Endodermal cell (in vitro differentiated cells): ENCODE measurements around the gene OSR1. TPM values are rescaled to one million over a fixed set of nuclear protein-coding genes. Genes with fewer than 3 reads are reported as not detected.

ENCODE experiments used
- DNase-seq: peaks from one replicate; pipeline ENCODE4 v3.0.0-alpha.2; 2017
- H3K27ac ChIP-seq: 2 replicates; pipeline ENCODE4 v1.5.1; 2013; ENCODE audit warnings: mild to moderate bottlenecking, low read depth, low read length, moderate library complexity
- H3K27me3 ChIP-seq: 2 replicates; pipeline ENCODE4 v1.6.1; 2013; ENCODE audit warnings: mild to moderate bottlenecking, low read length, moderate library complexity; ENCODE audit not compliant: insufficient read depth, control insufficient read depth, poor library complexity, severe bottlenecking
- H3K36me3 ChIP-seq: 2 replicates; pipeline ENCODE4 v1.7.0; 2013; ENCODE audit warnings: mild to moderate bottlenecking, low read length, moderate library complexity; ENCODE audit not compliant: control insufficient read depth, insufficient read depth
- H3K4me1 ChIP-seq: one replicate; pipeline ENCODE4 v1.7.0; 2013; ENCODE audit warnings: low read length; ENCODE audit not compliant: control insufficient read depth, insufficient read depth
- H3K4me3 ChIP-seq: 2 replicates; pipeline ENCODE4 v1.5.1; 2013; ENCODE audit warnings: mild to moderate bottlenecking, low read length, moderate library complexity
- H3K9ac ChIP-seq: 2 replicates; pipeline ENCODE4 v1.6.1; 2013; ENCODE audit warnings: mild to moderate bottlenecking, low read length, moderate library complexity; ENCODE audit not compliant: poor library complexity, severe bottlenecking; ENCODE audit errors: extremely low read depth
- H3K9me3 ChIP-seq: 2 replicates; pipeline ENCODE4 v1.6.1; 2013; ENCODE audit warnings: mild to moderate bottlenecking, low read length, moderate library complexity; ENCODE audit not compliant: control insufficient read depth
- H3K27ac Mint-ChIP-seq: 2 replicates; pipeline ENCODE4 v1.8.0; 2020; ENCODE audit warnings: mixed read lengths
- H3K27me3 Mint-ChIP-seq: 2 replicates; pipeline ENCODE4 v1.8.0; 2021; ENCODE audit warnings: mild to moderate bottlenecking, mixed read lengths; ENCODE audit not compliant: insufficient read depth
- H3K36me3 Mint-ChIP-seq: 2 replicates; pipeline ENCODE4 v1.8.0; 2020; ENCODE audit warnings: low read depth, mixed read lengths
- H3K4me1 Mint-ChIP-seq: 2 replicates; pipeline ENCODE4 v1.8.0; 2020; ENCODE audit warnings: mixed read lengths
- H3K4me3 Mint-ChIP-seq: 2 replicates; pipeline ENCODE4 v1.8.0; 2020; ENCODE audit warnings: mild to moderate bottlenecking, moderate library complexity, mixed read lengths
- H3K9me3 Mint-ChIP-seq: 2 replicates; pipeline ENCODE4 v1.8.0; 2020; ENCODE audit warnings: mild to moderate bottlenecking, mixed read lengths
- WGBS, 2 experiments: methylation state at CpG; one replicate each; pipeline versions ENCODE4 v1.1.5 to v1.1.7; 2013; ENCODE audit warnings: missing lambda C conversion rate in 2 of 2, mixed read lengths in 1 of 2; ENCODE audit not compliant: insufficient coverage in 1 of 2, insufficient read length in 1 of 2; 5-methylcytosine and 5-hydroxymethylcytosine counted together
- total RNA-seq, 2 donors: library from RNA; stranded (reverse); fragmentation: NEBNext Ultra II Directional in 1 of 2; extraction: Animal tissue kit (Norgen Biotek cat#: 25700) in 1 of 2; gene quantifications; 2 replicates in 1 of 2; 3 replicates in 1 of 2; pipeline ENCODE4 v1.2.1, GENCODE V29; 2021
- TF ChIP-seq, protein P1 (sequence below): fragments of 200-600 bp; sonication (generic); conservative IDR thresholded peaks from 2 replicates; pipeline ENCODE4 v1.5.0; 2021; ENCODE audit warnings: antibody characterized with exemption, mild to moderate bottlenecking

Gene OSR1
- total RNA-seq, 2 donors from 2014 or later = not detected

DNA sequence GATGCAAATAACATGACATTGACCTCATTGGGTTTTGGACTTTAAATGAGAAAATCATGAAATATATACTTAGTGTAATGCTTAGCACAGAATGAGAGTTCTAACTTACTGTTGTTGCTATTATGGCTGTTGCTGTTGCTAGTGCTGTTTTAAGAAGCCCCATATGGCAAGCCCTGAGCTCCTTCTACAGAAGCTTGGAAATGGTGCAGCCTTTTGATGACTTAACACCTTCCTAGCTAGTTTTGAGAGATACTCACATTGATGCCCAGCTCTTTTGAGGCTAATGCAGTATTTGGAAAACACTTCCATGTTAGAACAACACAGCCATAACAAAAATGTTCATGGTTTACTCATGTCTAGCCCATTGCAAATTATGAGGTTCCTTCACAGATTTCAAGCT lies 30.9 kb downstream of the OSR1 start:
- no peak overlapping the region for H3K4me3 ChIP-seq

DNA sequence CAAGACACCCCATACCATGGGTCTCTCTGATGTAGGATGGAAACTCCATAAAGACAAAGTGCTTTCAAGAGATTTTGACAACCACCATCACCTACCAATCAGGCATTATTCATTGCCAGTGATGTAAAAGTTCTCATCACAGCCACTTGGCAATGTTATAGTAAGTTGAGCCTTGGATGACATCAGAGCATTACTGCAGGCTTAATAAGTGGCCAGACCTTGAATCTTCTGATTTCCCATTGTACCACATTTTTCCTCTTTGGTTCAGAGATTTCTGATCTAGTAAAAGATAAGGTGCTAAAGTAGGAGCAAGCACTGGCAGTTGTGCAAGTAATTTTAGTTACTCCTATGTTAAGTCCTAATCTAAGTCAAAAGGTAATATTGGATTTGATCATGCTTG lies 36.5 kb downstream of the OSR1 start:
- H3K4me1 ChIP-seq = no peaks in the 10 kb centered on the region
- H3K27ac ChIP-seq = no peak overlapping the region
- H3K27me3 Mint-ChIP-seq = peaks cover 3% of the 10 kb centered on the region
- H3K27ac Mint-ChIP-seq = no peak overlapping the region
- TF ChIP-seq, protein P1, sequence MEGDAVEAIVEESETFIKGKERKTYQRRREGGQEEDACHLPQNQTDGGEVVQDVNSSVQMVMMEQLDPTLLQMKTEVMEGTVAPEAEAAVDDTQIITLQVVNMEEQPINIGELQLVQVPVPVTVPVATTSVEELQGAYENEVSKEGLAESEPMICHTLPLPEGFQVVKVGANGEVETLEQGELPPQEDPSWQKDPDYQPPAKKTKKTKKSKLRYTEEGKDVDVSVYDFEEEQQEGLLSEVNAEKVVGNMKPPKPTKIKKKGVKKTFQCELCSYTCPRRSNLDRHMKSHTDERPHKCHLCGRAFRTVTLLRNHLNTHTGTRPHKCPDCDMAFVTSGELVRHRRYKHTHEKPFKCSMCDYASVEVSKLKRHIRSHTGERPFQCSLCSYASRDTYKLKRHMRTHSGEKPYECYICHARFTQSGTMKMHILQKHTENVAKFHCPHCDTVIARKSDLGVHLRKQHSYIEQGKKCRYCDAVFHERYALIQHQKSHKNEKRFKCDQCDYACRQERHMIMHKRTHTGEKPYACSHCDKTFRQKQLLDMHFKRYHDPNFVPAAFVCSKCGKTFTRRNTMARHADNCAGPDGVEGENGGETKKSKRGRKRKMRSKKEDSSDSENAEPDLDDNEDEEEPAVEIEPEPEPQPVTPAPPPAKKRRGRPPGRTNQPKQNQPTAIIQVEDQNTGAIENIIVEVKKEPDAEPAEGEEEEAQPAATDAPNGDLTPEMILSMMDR = no peak
- H3K27me3 ChIP-seq = no peaks in the 10 kb centered on the region
- H3K4me3 Mint-ChIP-seq = no peak overlapping the region
- H3K9ac ChIP-seq = no peak overlapping the region
- H3K9me3 Mint-ChIP-seq = peaks cover 4% of the 10 kb centered on the region
- peaks cover 2% of the 10 kb centered on the region for H3K4me1 Mint-ChIP-seq
- no peaks in the 10 kb centered on the region for H3K36me3 Mint-ChIP-seq
- no peak for DNase-seq
- no peaks in the 10 kb centered on the region for H3K9me3 ChIP-seq
- H3K4me3 ChIP-seq = no peak overlapping the region
- no peaks in the 10 kb centered on the region for H3K36me3 ChIP-seq

More for the DNA sequence above, 30.9 kb downstream of the OSR1 start:
- no peaks in the 10 kb centered on the region for H3K4me1 ChIP-seq
- DNase-seq = no peak
- no peak overlapping the region for H3K9ac ChIP-seq
- Mint-ChIP-seq H3K4me3 (no peak overlapping the region), H3K27ac (no peak overlapping the region), H3K27me3 (peaks cover 12% of the 10 kb centered on the region), H3K4me1 (peaks cover 7% of the 10 kb centered on the region), H3K9me3 (no peaks in the 10 kb centered on the region), H3K36me3 (no peaks in the 10 kb centered on the region)
- TF ChIP-seq, protein P1 = no peak
- H3K9me3 ChIP-seq = no peaks in the 10 kb centered on the region
- H3K27ac ChIP-seq = no peak overlapping the region
- H3K36me3 ChIP-seq = no peaks in the 10 kb centered on the region
- H3K27me3 ChIP-seq = no peaks in the 10 kb centered on the region

DNA sequence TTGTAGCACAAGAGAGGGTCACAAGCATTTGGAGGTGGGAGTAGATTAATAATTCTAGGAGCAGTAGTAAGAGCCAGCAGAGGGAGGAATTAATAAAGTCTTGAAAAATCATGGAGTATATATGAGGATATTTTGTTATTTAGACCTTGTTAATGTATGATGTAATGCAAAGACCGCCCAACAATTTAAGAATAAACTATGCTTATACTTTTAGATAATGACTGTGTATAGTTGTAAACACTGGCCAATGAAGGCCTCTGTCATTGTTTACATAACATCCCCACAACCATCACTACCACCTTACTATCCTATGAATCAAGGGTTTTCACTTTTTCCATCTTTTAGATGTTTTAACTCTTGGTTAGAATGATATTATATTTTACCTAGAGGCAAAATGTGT lies 37.6 kb downstream of the OSR1 start:
- no peak overlapping the region for H3K27ac Mint-ChIP-seq
- no peaks in the 10 kb centered on the region for H3K27me3 Mint-ChIP-seq
- Histone ChIP-seq H3K27ac (no peak overlapping the region), H3K9me3 (no peaks in the 10 kb centered on the region), H3K9ac (no peak overlapping the region), H3K27me3 (no peaks in the 10 kb centered on the region), H3K36me3 (no peaks in the 10 kb centered on the region), H3K4me1 (no peaks in the 10 kb centered on the region), H3K4me3 (no peak overlapping the region)
- no CpG with 5 or more reads among the region's 1 CpG for WGBS, 2 experiments
- H3K4me1 Mint-ChIP-seq = no peaks in the 10 kb centered on the region
- no peak for DNase-seq
- TF ChIP-seq, protein P1 = no peak
- no peak overlapping the region for H3K4me3 Mint-ChIP-seq
- H3K9me3 Mint-ChIP-seq = peaks cover 4% of the 10 kb centered on the region
- H3K36me3 Mint-ChIP-seq = no peaks in the 10 kb centered on the region
